HG03442 (cell line): ENCODE results near the gene SCN2A.
"Not testable (repeated sequence)": the region's sequence is repeated elsewhere in the genome, so short reads cannot be mapped to it uniquely, and the experiment has no call there.

ENCODE experiments used
- ATAC-seq: cut with Tn5 transposase; IDR thresholded peaks from one replicate; pipeline ENCODE4 v1.9.1; 2021; ENCODE audit warnings: mild to moderate bottlenecking, moderate library complexity; ENCODE audit not compliant: unreplicated experiment

The SCN2A gene

GRCh38 chr2:165251366-165251765, 12.2 kb downstream of the SCN2A start:
- ATAC-seq = no peak

DNA sequence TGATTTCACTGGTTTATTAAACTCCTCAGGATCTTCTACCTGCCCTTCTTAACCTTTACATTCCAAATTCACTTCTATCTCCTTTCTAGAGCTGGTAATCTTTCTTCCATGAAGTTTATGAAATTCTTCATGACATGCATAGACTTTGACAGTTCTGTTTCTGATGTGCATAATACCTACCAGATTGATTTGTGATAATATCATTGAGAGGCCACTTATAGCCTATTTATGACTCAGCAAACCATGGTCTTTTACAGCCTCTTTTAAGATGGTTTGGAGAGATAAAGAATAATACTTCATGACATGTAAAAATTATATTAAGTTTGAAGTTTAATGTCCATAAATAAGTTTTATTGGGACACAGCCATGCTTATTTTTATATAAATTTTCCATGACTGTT, 14.0 kb downstream of the SCN2A start:
- ATAC-seq = no peak

DNA sequence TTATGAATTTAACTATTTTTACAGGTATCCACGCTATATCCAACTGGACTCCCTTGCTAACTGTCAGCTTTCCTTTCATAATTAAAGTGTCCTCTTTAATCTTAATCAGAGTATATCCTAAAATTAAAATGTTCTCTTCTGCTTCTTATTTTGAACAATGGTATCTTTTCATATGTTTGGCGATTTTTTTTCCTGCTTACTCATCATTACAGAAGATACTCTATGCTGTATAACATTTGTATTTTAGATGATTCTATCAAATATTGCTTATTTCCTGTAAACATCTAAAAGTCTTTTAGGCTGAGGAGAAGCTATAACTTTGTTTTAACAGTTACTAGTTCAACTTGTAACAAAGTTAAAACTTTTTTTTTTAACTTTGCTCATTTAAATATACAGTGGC, 17.4 kb downstream of the SCN2A start:
- ATAC-seq = no peak

- ATAC-seq = not testable (repeated sequence)
Measured at GRCh38 chr2:165260347-165260746, 21.1 kb downstream of the SCN2A start.

GRCh38 chr2:165268754-165269153, 29.5 kb downstream of the SCN2A start:
- peak; percentile 82 for ATAC-seq

GRCh38 chr2:165273176-165273575, 34.0 kb downstream of the SCN2A start:
- ATAC-seq = no peak

- no peak for ATAC-seq
Measured at GRCh38 chr2:165274698-165275097, 35.5 kb downstream of the SCN2A start.

DNA sequence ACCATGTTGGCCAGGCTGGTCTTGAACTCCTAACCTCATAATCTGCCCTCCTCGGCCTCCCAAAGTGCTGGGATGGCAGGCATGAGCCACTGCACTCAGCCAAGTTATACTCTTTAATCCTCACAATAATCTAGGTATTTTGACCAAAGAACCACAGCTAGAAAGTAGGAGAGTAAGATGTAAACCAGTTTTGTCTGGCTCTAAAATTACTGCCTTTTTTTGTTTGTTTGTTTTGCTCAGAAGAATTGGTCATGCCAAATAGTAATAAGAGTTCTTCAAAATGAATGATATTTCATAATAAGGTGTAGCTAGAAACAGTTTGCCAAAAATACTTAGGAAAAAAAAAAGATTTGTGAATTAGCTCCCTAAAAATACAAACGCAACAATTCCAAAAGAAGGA, 36.7 kb downstream of the SCN2A start:
- no peak for ATAC-seq

DNA sequence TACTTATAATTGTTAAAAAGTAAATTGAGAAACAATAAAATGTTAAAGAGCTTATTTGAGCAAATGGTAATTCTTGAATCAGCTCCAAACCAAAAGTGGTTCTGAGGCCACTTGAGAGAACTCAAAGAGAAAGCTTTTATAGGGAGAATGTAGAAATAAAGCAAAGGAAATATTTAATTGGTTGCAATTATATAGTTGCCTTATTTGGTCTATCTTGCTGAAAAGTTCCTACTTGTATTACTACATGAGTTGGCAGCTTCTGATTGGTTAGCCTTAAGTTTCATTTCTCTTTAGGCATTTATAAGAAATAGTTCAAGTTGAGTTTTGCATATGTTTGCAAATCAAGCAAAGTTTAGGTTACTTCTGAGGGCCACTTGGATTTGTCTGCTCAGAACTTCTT, 38.1 kb downstream of the SCN2A start:
- no peak for ATAC-seq

- peak; percentile 40 for ATAC-seq
Measured at GRCh38 chr2:165277860-165278656, 38.8 kb downstream of the SCN2A start.

DNA sequence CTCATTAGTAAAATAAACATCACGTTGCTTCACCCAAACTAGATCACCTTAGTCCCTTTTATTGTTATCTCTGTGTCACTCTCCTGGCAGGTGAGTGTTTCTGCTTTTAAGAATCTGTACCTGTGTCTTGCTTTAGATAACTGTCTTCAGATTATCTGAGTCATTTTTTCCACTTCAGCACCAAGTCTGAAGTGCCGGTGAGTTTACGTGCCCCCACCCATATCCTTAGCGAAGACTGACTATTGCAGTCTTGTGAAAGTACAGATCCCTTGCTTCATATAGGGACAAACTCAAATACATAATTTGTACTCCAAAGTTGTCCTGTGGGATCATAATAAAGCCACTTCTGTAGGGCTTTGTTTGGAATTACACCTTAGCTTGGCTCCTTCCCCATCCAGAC, 41.1 kb downstream of the SCN2A start:
- no peak for ATAC-seq

- ATAC-seq = no peak
Measured at GRCh38 chr2:165281387-165281786, 42.2 kb downstream of the SCN2A start.

- no peak for ATAC-seq
Measured at GRCh38 chr2:165283342-165283741, 44.1 kb downstream of the SCN2A start.

GRCh38 chr2:165287094-165287778, 48.0 kb downstream of the SCN2A start:
- ATAC-seq = no peak

DNA sequence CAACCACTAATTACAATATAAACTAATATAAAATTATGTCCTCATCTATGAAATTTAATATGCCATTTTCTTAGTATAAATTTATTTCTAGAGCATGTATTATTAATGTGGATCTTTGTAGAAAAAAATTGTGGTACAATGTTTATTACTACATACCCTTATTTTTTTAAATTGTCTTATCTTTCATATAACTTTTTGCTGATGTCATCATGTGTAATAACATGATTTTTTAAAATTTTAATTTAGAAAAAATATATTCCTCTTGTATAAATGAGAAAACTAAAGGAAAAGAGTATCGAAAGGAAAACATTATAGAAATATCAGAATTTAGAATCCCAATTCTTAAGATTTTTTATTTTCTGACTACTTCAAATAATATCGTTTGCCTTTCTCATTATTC, 49.9 kb downstream of the SCN2A start:
- ATAC-seq = no peak

GRCh38 chr2:165293440-165294420, 54.5 kb downstream of the SCN2A start:
- ATAC-seq = peak; percentile 100

- no peak for ATAC-seq
Measured at GRCh38 chr2:165294912-165295311, 55.7 kb downstream of the SCN2A start.

DNA sequence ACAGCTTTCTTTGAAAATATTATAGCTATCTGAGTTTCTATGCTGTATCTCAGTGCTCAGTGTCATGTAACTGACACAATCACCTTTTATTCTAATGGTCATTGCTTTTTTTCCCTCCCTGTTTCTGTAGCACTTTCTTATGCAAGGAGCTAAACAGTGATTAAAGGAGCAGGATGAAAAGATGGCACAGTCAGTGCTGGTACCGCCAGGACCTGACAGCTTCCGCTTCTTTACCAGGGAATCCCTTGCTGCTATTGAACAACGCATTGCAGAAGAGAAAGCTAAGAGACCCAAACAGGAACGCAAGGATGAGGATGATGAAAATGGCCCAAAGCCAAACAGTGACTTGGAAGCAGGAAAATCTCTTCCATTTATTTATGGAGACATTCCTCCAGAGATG, 56.4 kb downstream of the SCN2A start:
- ATAC-seq = no peak

- no peak for ATAC-seq
Measured at GRCh38 chr2:165305391-165306096, 66.3 kb downstream of the SCN2A start.

GRCh38 chr2:165307317-165307716, 68.1 kb downstream of the SCN2A start:
- no peak for ATAC-seq

- no peak for ATAC-seq
Measured at GRCh38 chr2:165311949-165312348, 72.7 kb downstream of the SCN2A start.
